RWPE1 (cell line): ENCODE measurements around the gene PGPEP1.
A peak's percentile ranks its signal among the peaks of the same experiment; 100 is the strongest.

Experiments
- CTCF ChIA-PET: fragments of 350-600 bp; sonication (Branson Sonifier 250); formaldehyde crosslinking; extraction: SDS; loops from one replicate; lab custom pipeline; 2021; lab: Yijun Ruan, JAX
- POLR2A ChIA-PET: fragments of 400-600 bp; formaldehyde crosslinking; extraction: SDS; loops from one replicate; lab custom pipeline; 2020; ENCODE audit warnings: antibody characterized with exemption; ENCODE audit not compliant: low non-redundant PET; lab: Yijun Ruan, JAX
- DNase-seq: peaks from one replicate; pipeline ENCODE4 v3.0.0; 2012; ENCODE audit warnings: low spot score
- H3K27ac ChIP-seq: fragments of 450-650 bp; 2 replicates; pipeline ENCODE4 v1.5.1; 2017
- CTCF ChIP-seq: fragments of 450-650 bp; conservative IDR thresholded peaks from 2 replicates; pipeline ENCODE4 v1.5.1; 2017; ENCODE audit warnings: low read depth, mild to moderate bottlenecking

The PGPEP1 gene

GRCh38 chr19:18307271-18307681 is 33.1 kb upstream of the PGPEP1 start:
- H3K27ac ChIP-seq, result peak overlapping the region; percentile 97
- no peak for DNase-seq
- CTCF ChIA-PET, result interaction anchor here (0.5 kb wide), 1 partner anchor 357 kb away, joined by 3 read pairs; no protein-coding TSS in a partner anchor
- POLR2A ChIA-PET, result no interaction called here
- TF ChIP-seq CTCF, result no peak

GRCh38 chr19:18308051-18308947 is 32.1 kb upstream of the PGPEP1 start:
- no peak for DNase-seq
- TF ChIP-seq CTCF, result no peak
- peak overlapping the region; percentile 97 for H3K27ac ChIP-seq
- CTCF ChIA-PET, result no interaction called here
- POLR2A ChIA-PET, result no interaction called here

- H3K27ac ChIP-seq, result peak overlapping the region; percentile 97
- POLR2A ChIA-PET, result no interaction called here
- DNase-seq, result no peak
- CTCF ChIA-PET, result no interaction called here
- TF ChIP-seq CTCF, result no peak
Measured at GRCh38 chr19:18308948-18309325, 31.5 kb upstream of the PGPEP1 start.

- CTCF ChIA-PET, result no interaction called here
- DNase-seq, result no peak
- POLR2A ChIA-PET, result no interaction called here
- no peak for TF ChIP-seq CTCF
- H3K27ac ChIP-seq, result peak overlapping the region; percentile 97
Measured at GRCh38 chr19:18309525-18310064, 30.8 kb upstream of the PGPEP1 start.

GRCh38 chr19:18310118-18310909 is 30.1 kb upstream of the PGPEP1 start:
- CTCF ChIA-PET, result interaction anchor here (0.5 kb wide), 1 partner anchor 100 kb away, joined by 3 read pairs; no protein-coding TSS in a partner anchor
- TF ChIP-seq CTCF, result no peak

GRCh38 chr19:18310966-18311365 is 29.4 kb upstream of the PGPEP1 start:
- CTCF ChIA-PET, result interaction anchor here (0.5 kb wide), 1 partner anchor 99 kb away, joined by 3 read pairs; no protein-coding TSS in a partner anchor
- DNase-seq, result no peak
- H3K27ac ChIP-seq, result peak overlapping the region; percentile 97
- no peak for TF ChIP-seq CTCF
- POLR2A ChIA-PET, result no interaction called here

More at GRCh38 chr19:18310118-18310909, 30.1 kb upstream of the PGPEP1 start:
- DNase-seq, result no peak
- POLR2A ChIA-PET, result no interaction called here
- peak overlapping the region; percentile 97 for H3K27ac ChIP-seq
